ENCODE results near the gene XPNPEP1. TPM values are rescaled to one million over a fixed set of nuclear protein-coding genes. Genes with fewer than 3 reads are reported as not detected.

The XPNPEP1 gene
- total RNA-seq, 1 experiment from 2014 or later = 71.3 TPM

DNA sequence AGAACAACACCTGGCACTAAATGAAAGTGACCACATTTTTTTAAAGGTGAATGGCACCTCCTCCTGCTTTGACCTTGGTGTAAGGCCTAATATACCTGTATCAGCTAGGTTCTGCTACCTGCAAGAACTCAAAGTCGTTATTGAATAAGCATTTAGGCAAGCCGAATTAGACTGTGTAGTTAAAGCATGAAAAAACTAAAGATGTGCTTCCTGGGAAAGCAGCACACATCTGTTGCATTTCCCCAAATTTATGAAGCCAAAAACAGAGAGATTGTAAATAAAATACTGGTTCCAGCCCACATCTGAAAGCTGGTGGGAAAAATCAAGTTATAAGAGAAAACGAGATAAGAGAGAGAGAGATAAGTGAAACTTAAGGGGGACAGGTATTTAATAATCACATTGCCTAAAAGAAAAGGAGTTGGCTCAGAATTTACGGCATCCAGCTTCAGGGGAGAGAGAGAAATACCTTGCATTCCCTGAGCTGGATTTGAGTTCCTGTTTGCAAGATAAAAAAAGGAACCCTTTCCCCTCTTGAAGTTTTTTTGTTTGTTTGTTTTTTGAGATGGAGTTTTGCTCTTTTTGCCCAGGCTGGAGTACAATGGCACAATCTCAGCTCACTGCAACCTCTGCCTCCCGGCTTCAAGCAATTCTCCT, 1.8 kb upstream of the XPNPEP1 start:
- Histone ChIP-seq H3K18ac (ENCODE audit: insufficient read length, low read depth, low read length) (no peak overlapping the region), H2BK5ac (ENCODE audit: insufficient read length, low read length) (no peak overlapping the region), H3K79me2 (ENCODE audit: insufficient read depth, low read length) (no peaks in the 10 kb centered on the region), H3K9ac (ENCODE audit: extremely low read depth, insufficient read length, low read length) (no peak overlapping the region), H4K8ac (replicated peaks; ENCODE audit: insufficient read length, low read depth, low read length) (no peak overlapping the region), H3K4me2 (ENCODE audit: insufficient read depth, insufficient read length, low read length) (no peak overlapping the region), H2BK12ac (ENCODE audit: insufficient read length, low read depth, low read length) (no peak overlapping the region), H2AK5ac (ENCODE audit: insufficient read length, low read length) (no peak overlapping the region), H2BK20ac (ENCODE audit: low read depth, low read length, poor library complexity, severe bottlenecking) (no peak overlapping the region), H4K5ac (ENCODE audit: insufficient read length, low read depth, low read length) (no peak overlapping the region), H4K91ac (ENCODE audit: insufficient read length, low read depth, low read length) (no peak overlapping the region), H3K56ac (ENCODE audit: insufficient read length, low read depth, low read length) (no peak overlapping the region), H3K23ac (ENCODE audit: insufficient read length, low read depth, low read length) (no peak overlapping the region), H3K14ac (ENCODE audit: insufficient read depth, low read length) (no peak overlapping the region), H3K23me2 (ENCODE audit: insufficient read length, low read depth, low read length, poor library complexity, severe bottlenecking) (peaks cover 8% of the 10 kb centered on the region), H2BK120ac (ENCODE audit: low read depth, low read length, poor library complexity, severe bottlenecking) (no peak overlapping the region), H3K4ac (ENCODE audit: low read depth, low read length) (no peak overlapping the region), H4K20me1 (ENCODE audit: control insufficient read depth, insufficient read depth, insufficient read length) (no peaks in the 10 kb centered on the region), H2BK15ac (ENCODE audit: low read depth, low read length) (no peak overlapping the region), H3K79me1 (ENCODE audit: insufficient read depth, low read depth, low read length, poor library complexity, severe bottlenecking) (peaks cover 2% of the 10 kb centered on the region), H3K9me3 (ENCODE audit: control insufficient read depth, low read depth, low read length) (no peaks in the 10 kb centered on the region), H3K4me1 (ENCODE audit: insufficient read depth, low read length) (peaks cover 14% of the 10 kb centered on the region; the same call in 1 of the 2 replicates), H3K27me3 (ENCODE audit: insufficient read depth, low read length) (0 out of 2 replicates have a peak, but pooled peaks cover 2% of the 10 kb centered on the region), H3T11ph (ENCODE audit: low read length) (no peak overlapping the region), H3K27ac (ENCODE audit: insufficient read length, low read depth, low read length) (no peak overlapping the region), H2AFZ (ENCODE audit: low read length) (no peak overlapping the region)
- Mint-ChIP-seq H3K36me3 (ENCODE audit: insufficient read depth in 1 of 3, low read depth in 3 of 3) (peaks cover 0 to 11% (median 0%) of the 10 kb centered on the region in 3 experiments; a peak in 3 of 7 replicates), H3K4me3 (no peak overlapping the region; a peak in 1 of 5 replicates), H3K9me3 (no peaks in the 10 kb centered on the region; a peak in 2 of 5 replicates), H3K27me3 (ENCODE audit: low read depth) (peaks cover 7% of the 10 kb centered on the region), H3K4me1 (peaks cover 38 to 46% of the 10 kb centered on the region in 2 experiments), H3K27ac (peak overlapping the region in 1 of 3 experiments; percentile 60; a peak in 1 of 7 replicates)
- no peak for DNase-seq
- no CpG with 5 or more reads among the region's 5 CpGs for WGBS (ENCODE audit: extremely low coverage, insufficient read length, low lambda C conversion rate)
- TF ChIP-seq, protein P1, sequence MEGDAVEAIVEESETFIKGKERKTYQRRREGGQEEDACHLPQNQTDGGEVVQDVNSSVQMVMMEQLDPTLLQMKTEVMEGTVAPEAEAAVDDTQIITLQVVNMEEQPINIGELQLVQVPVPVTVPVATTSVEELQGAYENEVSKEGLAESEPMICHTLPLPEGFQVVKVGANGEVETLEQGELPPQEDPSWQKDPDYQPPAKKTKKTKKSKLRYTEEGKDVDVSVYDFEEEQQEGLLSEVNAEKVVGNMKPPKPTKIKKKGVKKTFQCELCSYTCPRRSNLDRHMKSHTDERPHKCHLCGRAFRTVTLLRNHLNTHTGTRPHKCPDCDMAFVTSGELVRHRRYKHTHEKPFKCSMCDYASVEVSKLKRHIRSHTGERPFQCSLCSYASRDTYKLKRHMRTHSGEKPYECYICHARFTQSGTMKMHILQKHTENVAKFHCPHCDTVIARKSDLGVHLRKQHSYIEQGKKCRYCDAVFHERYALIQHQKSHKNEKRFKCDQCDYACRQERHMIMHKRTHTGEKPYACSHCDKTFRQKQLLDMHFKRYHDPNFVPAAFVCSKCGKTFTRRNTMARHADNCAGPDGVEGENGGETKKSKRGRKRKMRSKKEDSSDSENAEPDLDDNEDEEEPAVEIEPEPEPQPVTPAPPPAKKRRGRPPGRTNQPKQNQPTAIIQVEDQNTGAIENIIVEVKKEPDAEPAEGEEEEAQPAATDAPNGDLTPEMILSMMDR (conservative IDR thresholded peaks at IDR 0.05) = no peak

Data from H9 (cell line).